Gastrocnemius medialis (tissue), 4 donors: ENCODE data around the gene TUBB4B.

ENCODE experiments used
- CTCF ChIP-seq, 5 experiments: fragments of 450-650 bp in 3 of 5; fragments of 200-600 bp in 2 of 5; sonication (generic) in 2 of 5; IDR thresholded peaks in 4 of 5; conservative IDR thresholded peaks in 1 of 5; 1 replicate in 4 of 5; 2 replicates in 1 of 5; pipeline ENCODE4 v1.5.1; 2016 to 2019; ENCODE audit warnings: antibody characterized with exemption in 5 of 5, mild to moderate bottlenecking in 3 of 5, moderate library complexity in 3 of 5
- POLR2A ChIP-seq, 2 donors: fragments of 450-650 bp; IDR thresholded peaks; one replicate each; pipeline ENCODE4 v1.6.1; 2017; ENCODE audit warnings: antibody characterized with exemption in 2 of 2, mild to moderate bottlenecking in 2 of 2, moderate library complexity in 2 of 2

- TF ChIP-seq CTCF (IDR thresholded peaks at IDR 0.05 in 4 of 5, conservative IDR thresholded peaks at IDR 0.05 in 1 of 5) = no peak
- TF ChIP-seq POLR2A (IDR thresholded peaks at IDR 0.05) = no peak
Measured at GRCh38 chr9:137252555-137253506, 11.7 kb downstream of the TUBB4B start.
